Ovary (tissue), 3 donors: Measurements from ENCODE around the gene ZNG1A.
"Not testable (repeated sequence)": the region's sequence is repeated elsewhere in the genome, so short reads cannot be mapped to it uniquely, and the experiment has no call there.

Source experiments
- CTCF ChIP-seq, 3 donors: fragments of 450-650 bp in 2 of 3; fragments of 200-600 bp in 1 of 3; IDR thresholded peaks; one replicate each; pipeline versions ENCODE4 v1.5.1 to v1.8.0; 2016 to 2022; ENCODE audit warnings: antibody characterized with exemption in 3 of 3, mild to moderate bottlenecking in 1 of 3
- EP300 ChIP-seq: sonication (generic); formaldehyde crosslinking; IDR thresholded peaks from one replicate; pipeline ENCODE4 v1.6.1; 2017; ENCODE audit warnings: antibody characterized with exemption
- donor health status: DM: no; HTN: no; CAD: no.

- not testable (repeated sequence) for TF ChIP-seq CTCF (IDR thresholded peaks at IDR 0.05); EP300
Observed at GRCh38 chr9:110672-111071, 68.2 kb downstream of the ZNG1A start.
